Neutrophil (primary cell): ENCODE results near the gene BARHL1.

Source experiments
- H3K27ac ChIP-seq: fragments of 200-600 bp; sonication (generic); 2 replicates; pipeline ENCODE4 v1.5.1; 2016; ENCODE audit warnings: mild to moderate bottlenecking, moderate library complexity
- H3K27me3 ChIP-seq: fragments of 200-600 bp; sonication (generic); 2 replicates; pipeline ENCODE4 v1.6.0; 2016; ENCODE audit warnings: mild to moderate bottlenecking
- H3K36me3 ChIP-seq: fragments of 200-600 bp; sonication (generic); 2 replicates; pipeline ENCODE4 v1.5.1; 2017
- H3K4me1 ChIP-seq, 2 experiments: fragments of 200-600 bp in 1 of 2; sonication (generic) in 1 of 2; 1 replicate in 1 of 2; 2 replicates in 1 of 2; pipeline versions ENCODE4 v1.5.1 to v1.6.1; 2013 to 2016; ENCODE audit warnings: low read depth in 1 of 2, low read length in 1 of 2, mild to moderate bottlenecking in 1 of 2, moderate library complexity in 1 of 2; ENCODE audit not compliant: control insufficient read depth in 1 of 2, insufficient read depth in 1 of 2
- H3K4me3 ChIP-seq, 2 experiments: fragments of 200-600 bp in 1 of 2; sonication (generic) in 1 of 2; 1 replicate in 1 of 2; 2 replicates in 1 of 2; pipeline ENCODE4 v1.5.1; 2013 to 2016; ENCODE audit warnings: low read depth in 1 of 2, low read length in 1 of 2, mild to moderate bottlenecking in 1 of 2, moderate library complexity in 1 of 2
- H3K9me3 ChIP-seq: fragments of 200-600 bp; sonication (generic); 2 replicates; pipeline ENCODE4 v1.5.1; 2016
- TF ChIP-seq, protein P1 (sequence below): fragments of 200-600 bp; sonication (generic); IDR thresholded peaks from 2 replicates; pipeline ENCODE4 v1.5.1; 2016; ENCODE audit warnings: antibody characterized with exemption

BARHL1 gene

DNA sequence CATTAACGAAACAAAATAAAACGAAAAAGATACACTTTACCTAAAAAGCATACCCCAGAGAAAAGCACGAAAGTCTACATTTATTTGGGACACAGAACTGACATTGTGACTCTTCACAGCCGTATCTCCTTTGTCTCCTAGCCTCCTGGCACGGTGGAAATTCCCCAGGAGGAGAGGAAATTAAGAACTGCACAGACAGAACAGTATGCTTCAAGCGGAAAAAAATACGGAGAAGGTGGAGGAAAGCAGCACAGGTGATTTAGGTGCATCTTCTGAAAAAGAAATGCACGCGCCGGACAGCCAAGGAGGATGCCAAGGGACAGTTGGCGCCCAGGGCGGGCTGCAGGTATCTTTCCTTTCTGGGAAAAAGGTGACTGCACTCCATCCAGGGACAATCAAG lies 55.4 kb downstream of the BARHL1 start:
- no peaks in the 10 kb centered on the region for H3K9me3 ChIP-seq
- no peaks in the 10 kb centered on the region for H3K27me3 ChIP-seq
- no peak overlapping the region for H3K27ac ChIP-seq
- no peaks in the 10 kb centered on the region for H3K4me1 ChIP-seq
- H3K4me3 ChIP-seq, result no peak overlapping the region
- no peaks in the 10 kb centered on the region for H3K36me3 ChIP-seq
- TF ChIP-seq, protein P1, sequence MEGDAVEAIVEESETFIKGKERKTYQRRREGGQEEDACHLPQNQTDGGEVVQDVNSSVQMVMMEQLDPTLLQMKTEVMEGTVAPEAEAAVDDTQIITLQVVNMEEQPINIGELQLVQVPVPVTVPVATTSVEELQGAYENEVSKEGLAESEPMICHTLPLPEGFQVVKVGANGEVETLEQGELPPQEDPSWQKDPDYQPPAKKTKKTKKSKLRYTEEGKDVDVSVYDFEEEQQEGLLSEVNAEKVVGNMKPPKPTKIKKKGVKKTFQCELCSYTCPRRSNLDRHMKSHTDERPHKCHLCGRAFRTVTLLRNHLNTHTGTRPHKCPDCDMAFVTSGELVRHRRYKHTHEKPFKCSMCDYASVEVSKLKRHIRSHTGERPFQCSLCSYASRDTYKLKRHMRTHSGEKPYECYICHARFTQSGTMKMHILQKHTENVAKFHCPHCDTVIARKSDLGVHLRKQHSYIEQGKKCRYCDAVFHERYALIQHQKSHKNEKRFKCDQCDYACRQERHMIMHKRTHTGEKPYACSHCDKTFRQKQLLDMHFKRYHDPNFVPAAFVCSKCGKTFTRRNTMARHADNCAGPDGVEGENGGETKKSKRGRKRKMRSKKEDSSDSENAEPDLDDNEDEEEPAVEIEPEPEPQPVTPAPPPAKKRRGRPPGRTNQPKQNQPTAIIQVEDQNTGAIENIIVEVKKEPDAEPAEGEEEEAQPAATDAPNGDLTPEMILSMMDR, result no peak

DNA sequence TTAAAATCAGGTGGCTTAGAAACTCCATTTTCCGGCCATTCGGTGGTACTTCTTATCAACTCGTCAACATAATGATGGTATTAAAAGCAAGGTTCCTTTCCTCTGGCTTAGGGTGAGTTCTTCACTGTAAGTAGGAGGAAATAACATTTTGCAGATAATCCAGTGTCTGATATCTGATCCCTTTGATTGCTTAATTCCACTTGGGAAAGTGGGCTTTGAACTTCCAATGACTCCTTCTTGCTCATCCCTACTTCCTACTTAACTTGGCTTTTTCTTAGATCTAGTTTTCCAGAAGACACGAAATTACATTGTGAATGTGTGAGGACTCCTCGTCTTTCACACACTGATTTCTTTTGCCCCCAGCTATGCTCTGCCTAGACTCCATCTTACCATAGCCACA lies 55.8 kb downstream of the BARHL1 start:
- no peak overlapping the region for H3K27ac ChIP-seq
- TF ChIP-seq, protein P1, result no peak
- H3K4me1 ChIP-seq, result no peaks in the 10 kb centered on the region
- no peak overlapping the region for H3K4me3 ChIP-seq
- no peaks in the 10 kb centered on the region for H3K27me3 ChIP-seq
- H3K36me3 ChIP-seq, result no peaks in the 10 kb centered on the region
- no peaks in the 10 kb centered on the region for H3K9me3 ChIP-seq

DNA sequence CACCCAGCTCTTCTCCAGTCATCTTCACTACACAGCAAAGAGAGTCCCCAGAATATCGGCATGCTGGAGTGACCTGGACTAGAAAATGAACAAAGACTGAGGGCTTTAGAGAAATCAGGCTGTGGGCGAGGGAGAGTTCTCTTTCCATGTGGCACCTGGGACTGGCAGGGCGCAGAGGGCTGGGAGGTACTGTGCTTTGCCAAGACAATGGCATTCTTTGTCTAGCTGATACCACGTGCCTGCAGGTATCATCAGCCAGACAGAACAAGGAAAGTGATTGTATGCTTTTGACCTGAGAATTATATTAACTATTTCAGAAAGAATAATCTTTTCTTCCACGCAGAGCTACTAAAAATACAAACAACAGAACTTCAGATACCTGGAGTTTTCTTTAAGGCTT lies 56.9 kb downstream of the BARHL1 start:
- Histone ChIP-seq H3K36me3 (no peaks in the 10 kb centered on the region), H3K27ac (no peak overlapping the region), H3K27me3 (no peaks in the 10 kb centered on the region), H3K9me3 (no peaks in the 10 kb centered on the region), H3K4me1 (no peaks in the 10 kb centered on the region), H3K4me3 (no peak overlapping the region)
- TF ChIP-seq, protein P1, result no peak
